ENCODE results near the gene TBCD.

GRCh38 chr17:82709024-82709675 lies 42.7 kb upstream of the TBCD start:
- TF ChIP-seq EZH2 (IDR thresholded peaks at IDR 0.05; ENCODE audit: insufficient read depth, poor library complexity, severe bottlenecking) = no peak
- TF ChIP-seq EZH2phosphoT487 (IDR thresholded peaks at IDR 0.05; ENCODE audit: insufficient read depth, low read depth) = no peak
